Activated naive CD4-positive, alpha-beta T cell treated with anti-CD3 and anti-CD28 coated beads, Interleukin-2, amount 10 ng/mL, durations not matched to agents 7 days and 5 days (primary cell): Measurements from ENCODE around the gene ZNF516.

ENCODE experiments used
- CTCF ChIA-PET: fragments of 350-600 bp; sonication (Branson Sonifier 250); formaldehyde crosslinking; loops from one replicate; lab custom pipeline; 2021; ENCODE audit warnings: antibody characterized with exemption; lab: Charles Lee
- DNase-seq: peaks from one replicate; pipeline ENCODE4 v3.0.0-alpha.2; 2020
- H3K27ac Mint-ChIP-seq: one replicate; pipeline ENCODE4 v1.8.0; 2021; ENCODE audit warnings: mild to moderate bottlenecking, moderate library complexity, mixed read lengths
- H3K27me3 Mint-ChIP-seq: one replicate; pipeline ENCODE4 v1.8.0; 2021; ENCODE audit warnings: mild to moderate bottlenecking, mixed read lengths
- H3K36me3 Mint-ChIP-seq: one replicate; pipeline ENCODE4 v1.8.0; 2021; ENCODE audit warnings: mixed read lengths
- H3K4me1 Mint-ChIP-seq: one replicate; pipeline ENCODE4 v1.8.0; 2021; ENCODE audit warnings: mixed read lengths
- H3K4me3 Mint-ChIP-seq: one replicate; pipeline ENCODE4 v1.8.0; 2021; ENCODE audit warnings: mild to moderate bottlenecking, moderate library complexity, mixed read lengths
- H3K9me3 Mint-ChIP-seq: one replicate; pipeline ENCODE4 v1.8.0; 2021; ENCODE audit warnings: mixed read lengths

Gene ZNF516

DNA sequence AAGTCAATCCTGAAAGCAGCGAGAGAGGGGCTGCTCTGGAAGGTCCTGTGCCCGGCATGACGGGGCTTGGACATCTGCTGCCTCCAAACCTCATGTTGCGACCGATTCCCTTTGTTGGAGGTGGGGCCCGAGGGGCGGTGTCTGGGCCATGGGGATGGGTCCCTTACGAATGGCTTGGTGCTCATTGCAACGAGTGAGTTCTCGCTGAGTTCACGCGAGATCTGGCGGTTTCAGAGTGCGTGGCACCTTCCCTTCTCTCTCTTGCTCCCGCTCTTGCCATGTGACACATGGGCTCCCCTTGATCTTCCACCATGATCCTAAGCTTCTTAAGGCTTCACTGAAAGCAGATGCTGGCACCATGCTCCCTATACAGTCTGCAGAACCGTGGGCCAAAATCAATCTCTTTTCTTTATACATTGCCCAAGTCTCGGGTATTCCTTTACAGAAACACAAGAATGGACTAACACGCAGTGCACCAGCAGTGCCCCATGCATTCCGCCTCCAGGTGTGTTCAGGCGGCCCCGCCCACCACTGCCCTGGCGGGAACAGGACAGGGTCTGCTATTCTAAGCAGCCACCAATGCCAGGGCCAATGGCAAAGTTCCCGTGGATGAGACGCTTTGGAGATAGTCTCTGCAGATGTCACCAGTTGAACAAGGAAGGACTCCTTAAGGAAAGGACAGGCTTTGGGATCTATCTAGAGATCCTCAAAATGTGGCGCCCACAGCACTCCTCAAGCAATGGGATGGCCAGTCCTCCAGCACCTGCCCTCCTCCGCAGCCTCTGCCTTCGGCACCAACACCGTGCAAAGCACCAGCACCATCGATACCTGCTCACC lies 63.4 kb downstream of the ZNF516 start:
- CTCF ChIA-PET, result no interaction called here
- H3K36me3 Mint-ChIP-seq, result no peaks in the 10 kb centered on the region
- H3K4me1 Mint-ChIP-seq, result no peaks in the 10 kb centered on the region
- no peak overlapping the region for H3K27ac Mint-ChIP-seq
- no peak overlapping the region for H3K4me3 Mint-ChIP-seq
- H3K9me3 Mint-ChIP-seq, result no peaks in the 10 kb centered on the region
- H3K27me3 Mint-ChIP-seq, result no peaks in the 10 kb centered on the region
- DNase-seq, result no peak

DNA sequence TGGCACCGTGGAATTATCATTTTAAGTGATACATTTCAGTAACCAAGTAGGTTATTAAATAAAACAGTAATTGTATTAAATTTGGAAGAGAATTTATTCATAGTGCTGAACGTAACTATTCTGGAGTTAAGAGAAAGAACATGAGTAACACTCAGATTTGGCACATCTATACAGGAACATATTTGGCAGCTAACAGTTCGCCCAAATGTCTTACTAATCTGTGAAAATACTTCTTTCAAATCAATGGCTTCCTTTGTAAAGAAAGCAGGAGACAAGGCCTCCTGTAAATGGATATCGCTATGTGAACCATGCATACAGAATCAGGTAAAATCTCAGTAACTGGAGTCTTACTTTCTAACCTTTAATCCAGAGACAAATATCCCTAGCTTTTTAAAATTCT lies 64.4 kb downstream of the ZNF516 start:
- no peaks in the 10 kb centered on the region for H3K27me3 Mint-ChIP-seq
- CTCF ChIA-PET, result no interaction called here
- H3K4me3 Mint-ChIP-seq, result no peak overlapping the region
- H3K4me1 Mint-ChIP-seq, result no peaks in the 10 kb centered on the region
- H3K27ac Mint-ChIP-seq, result no peak overlapping the region
- H3K36me3 Mint-ChIP-seq, result no peaks in the 10 kb centered on the region
- H3K9me3 Mint-ChIP-seq, result no peaks in the 10 kb centered on the region
- no peak for DNase-seq

DNA sequence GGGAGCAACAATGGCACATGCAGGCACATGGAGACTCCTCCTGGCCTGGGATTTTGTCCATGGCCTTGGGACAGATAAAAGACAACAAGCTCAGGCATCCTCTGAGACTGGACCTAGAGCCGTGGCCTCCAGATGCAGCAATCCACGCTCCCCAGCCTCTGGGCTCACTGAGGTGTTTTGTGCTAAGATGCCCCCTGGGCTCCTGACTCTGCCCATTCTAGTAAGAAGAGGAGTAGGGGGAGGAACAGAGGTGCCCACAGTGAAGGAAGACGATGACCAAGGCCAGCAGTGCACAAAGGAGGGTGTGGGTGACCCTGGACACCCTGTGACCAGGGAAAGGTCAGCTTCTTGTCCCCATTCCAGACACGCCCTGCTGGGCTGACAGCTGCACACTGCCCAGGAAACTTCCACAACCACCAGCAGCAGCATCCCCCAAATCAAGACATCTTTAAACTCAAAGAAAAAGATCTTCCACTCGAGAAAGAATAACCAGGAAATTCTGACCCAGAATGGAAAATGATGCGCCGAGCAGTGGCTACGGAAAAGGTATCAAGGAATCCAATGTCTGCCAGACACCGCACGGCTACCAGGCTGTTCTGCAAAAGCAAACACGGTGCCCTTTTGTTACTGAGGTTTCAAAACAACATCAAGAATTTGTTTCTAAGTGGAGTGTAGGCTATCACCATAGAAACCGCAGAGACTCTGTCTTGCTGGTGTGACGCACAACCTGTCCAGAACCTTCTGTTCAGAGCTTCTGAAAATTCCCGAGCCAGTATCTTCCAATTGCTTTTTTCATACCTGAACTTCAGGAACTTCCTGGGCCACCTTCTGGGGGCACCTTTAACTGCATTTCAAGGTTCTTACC lies 65.5 kb downstream of the ZNF516 start:
- no peak overlapping the region for H3K4me3 Mint-ChIP-seq
- CTCF ChIA-PET, result no interaction called here
- no peak for DNase-seq

DNA sequence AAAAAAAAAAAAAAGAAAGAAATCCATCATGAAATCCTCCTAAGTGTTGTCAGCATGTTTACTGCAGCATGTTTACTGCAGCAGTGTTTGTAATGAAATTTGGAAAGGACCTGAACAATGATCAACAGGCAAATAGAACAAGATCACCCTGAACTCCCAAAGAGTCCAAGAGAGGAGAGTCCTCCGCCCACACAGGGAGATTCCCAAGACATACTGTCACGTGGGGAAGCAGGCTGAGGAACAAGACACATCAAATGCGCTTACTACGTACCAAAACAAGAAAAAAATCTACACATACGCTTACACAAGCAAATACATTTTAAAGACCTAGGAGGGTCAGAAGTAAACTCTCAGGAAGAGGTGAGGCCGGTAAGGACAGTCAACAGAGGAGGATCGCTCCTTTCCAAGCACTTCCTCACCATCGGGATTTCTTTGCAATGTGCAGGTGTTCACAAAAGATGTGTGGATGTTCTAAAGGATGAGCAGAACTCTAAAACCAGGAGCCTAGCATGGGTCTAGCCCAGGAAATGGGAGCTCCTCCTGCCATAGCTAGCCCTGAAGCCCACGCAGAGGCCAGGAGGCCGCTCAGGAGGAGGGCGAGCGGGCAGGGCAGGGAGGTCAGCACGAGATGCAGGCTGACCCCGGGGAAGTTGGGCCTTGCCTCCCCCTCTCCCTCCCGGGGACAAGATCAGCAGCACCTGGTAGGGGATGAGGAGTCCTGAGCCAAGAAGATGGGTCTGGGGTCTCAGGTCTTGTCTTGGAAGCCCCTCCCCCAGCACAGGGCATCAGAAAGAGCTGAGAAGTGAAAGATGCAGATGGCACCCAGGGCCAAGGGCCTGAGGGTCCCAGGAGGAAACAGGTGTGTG lies 66.4 kb downstream of the ZNF516 start:
- no peak overlapping the region for H3K4me3 Mint-ChIP-seq
- CTCF ChIA-PET, result no interaction called here
- no peak for DNase-seq

More for the DNA sequence above, 65.5 kb downstream of the ZNF516 start:
- Mint-ChIP-seq H3K27me3 (no peaks in the 10 kb centered on the region), H3K9me3 (no peaks in the 10 kb centered on the region), H3K36me3 (no peaks in the 10 kb centered on the region), H3K27ac (no peak overlapping the region), H3K4me1 (peaks cover 3% of the 10 kb centered on the region)

DNA sequence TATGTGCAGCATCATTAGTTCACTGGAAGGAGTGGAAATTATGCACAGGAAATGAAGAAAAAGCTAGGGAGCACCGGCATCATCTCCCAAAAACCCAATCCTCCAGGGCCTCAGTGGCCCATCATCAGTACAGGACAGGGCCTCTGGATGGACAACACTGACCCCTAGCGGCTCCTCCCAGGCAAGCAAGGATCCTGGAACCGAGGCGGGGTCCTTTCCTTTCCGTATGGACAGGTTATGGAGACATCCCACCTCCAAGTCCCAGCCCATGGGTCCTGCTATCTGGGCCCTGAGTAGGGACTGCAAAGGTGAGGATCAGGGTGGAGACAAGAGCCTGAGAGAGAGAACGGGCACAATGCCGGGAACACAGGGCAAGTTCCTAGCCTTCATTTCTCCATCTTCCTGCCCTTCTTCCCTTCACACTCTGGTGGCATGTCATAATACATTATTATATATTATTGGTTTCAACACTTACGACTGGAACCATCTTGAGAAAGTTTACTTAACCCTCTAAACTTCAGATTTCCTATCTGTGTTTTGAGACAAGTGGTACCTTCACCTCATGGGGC lies 68.2 kb downstream of the ZNF516 start:
- Mint-ChIP-seq H3K27me3 (no peaks in the 10 kb centered on the region), H3K36me3 (no peaks in the 10 kb centered on the region), H3K4me3 (no peak overlapping the region), H3K4me1 (peaks cover 3% of the 10 kb centered on the region), H3K27ac (no peak overlapping the region), H3K9me3 (no peaks in the 10 kb centered on the region)
- CTCF ChIA-PET, result no interaction called here
- no peak for DNase-seq

More for the DNA sequence above, 66.4 kb downstream of the ZNF516 start:
- H3K4me1 Mint-ChIP-seq, result peaks cover 3% of the 10 kb centered on the region
- H3K36me3 Mint-ChIP-seq, result no peaks in the 10 kb centered on the region
- no peak overlapping the region for H3K27ac Mint-ChIP-seq
- H3K9me3 Mint-ChIP-seq, result no peaks in the 10 kb centered on the region
- no peaks in the 10 kb centered on the region for H3K27me3 Mint-ChIP-seq

- Mint-ChIP-seq H3K27me3 (no peaks in the 10 kb centered on the region), H3K27ac (no peak overlapping the region), H3K9me3 (no peaks in the 10 kb centered on the region), H3K36me3 (no peaks in the 10 kb centered on the region), H3K4me3 (no peak overlapping the region), H3K4me1 (peaks cover 3% of the 10 kb centered on the region)
- CTCF ChIA-PET, result no interaction called here
- DNase-seq, result no peak
Measured at GRCh38 chr18:76425146-76426131, 69.6 kb downstream of the ZNF516 start.

- H3K4me1 Mint-ChIP-seq, result peaks cover 3% of the 10 kb centered on the region
Measured at GRCh38 chr18:76422838-76423237, 72.2 kb downstream of the ZNF516 start.

GRCh38 chr18:76422121-76422520 lies 72.9 kb downstream of the ZNF516 start:
- no peak overlapping the region for H3K27ac Mint-ChIP-seq

More at GRCh38 chr18:76422838-76423237, 72.2 kb downstream of the ZNF516 start:
- CTCF ChIA-PET, result no interaction called here
- H3K4me3 Mint-ChIP-seq, result no peak overlapping the region
- H3K27me3 Mint-ChIP-seq, result no peaks in the 10 kb centered on the region
- no peak overlapping the region for H3K27ac Mint-ChIP-seq
- H3K9me3 Mint-ChIP-seq, result peaks cover 5% of the 10 kb centered on the region
- no peak for DNase-seq
- H3K36me3 Mint-ChIP-seq, result no peaks in the 10 kb centered on the region

DNA sequence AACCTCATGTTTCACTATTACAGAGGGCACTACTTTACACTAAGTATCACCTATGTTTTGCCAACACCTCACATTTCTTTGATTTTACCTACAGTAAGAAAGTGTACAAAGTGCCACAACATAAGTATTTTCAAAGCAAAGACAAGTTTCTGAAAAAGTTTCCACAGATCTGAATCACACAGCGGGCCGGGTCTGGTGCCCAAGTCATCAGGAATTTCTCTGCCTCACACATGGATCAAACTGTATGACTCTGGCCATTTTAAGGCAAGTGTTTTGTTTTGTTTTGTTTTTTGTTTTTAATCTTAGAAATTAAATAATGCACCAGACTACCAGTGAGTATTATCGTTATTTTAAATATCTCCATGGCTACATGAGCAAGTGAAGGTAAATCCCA lies 73.4 kb downstream of the ZNF516 start:
- Mint-ChIP-seq H3K27ac (no peak overlapping the region), H3K4me3 (no peak overlapping the region), H3K9me3 (peaks cover 5% of the 10 kb centered on the region), H3K4me1 (peaks cover 3% of the 10 kb centered on the region), H3K27me3 (peaks cover 4% of the 10 kb centered on the region), H3K36me3 (no peaks in the 10 kb centered on the region)
- DNase-seq, result no peak
- CTCF ChIA-PET, result no interaction called here

More at GRCh38 chr18:76422121-76422520, 72.9 kb downstream of the ZNF516 start:
- H3K9me3 Mint-ChIP-seq, result peaks cover 5% of the 10 kb centered on the region
- no peak for DNase-seq
- CTCF ChIA-PET, result no interaction called here
- peaks cover under 1% of the 10 kb centered on the region for H3K27me3 Mint-ChIP-seq
- H3K4me3 Mint-ChIP-seq, result no peak overlapping the region
- peaks cover 3% of the 10 kb centered on the region for H3K4me1 Mint-ChIP-seq
- H3K36me3 Mint-ChIP-seq, result no peaks in the 10 kb centered on the region

DNA sequence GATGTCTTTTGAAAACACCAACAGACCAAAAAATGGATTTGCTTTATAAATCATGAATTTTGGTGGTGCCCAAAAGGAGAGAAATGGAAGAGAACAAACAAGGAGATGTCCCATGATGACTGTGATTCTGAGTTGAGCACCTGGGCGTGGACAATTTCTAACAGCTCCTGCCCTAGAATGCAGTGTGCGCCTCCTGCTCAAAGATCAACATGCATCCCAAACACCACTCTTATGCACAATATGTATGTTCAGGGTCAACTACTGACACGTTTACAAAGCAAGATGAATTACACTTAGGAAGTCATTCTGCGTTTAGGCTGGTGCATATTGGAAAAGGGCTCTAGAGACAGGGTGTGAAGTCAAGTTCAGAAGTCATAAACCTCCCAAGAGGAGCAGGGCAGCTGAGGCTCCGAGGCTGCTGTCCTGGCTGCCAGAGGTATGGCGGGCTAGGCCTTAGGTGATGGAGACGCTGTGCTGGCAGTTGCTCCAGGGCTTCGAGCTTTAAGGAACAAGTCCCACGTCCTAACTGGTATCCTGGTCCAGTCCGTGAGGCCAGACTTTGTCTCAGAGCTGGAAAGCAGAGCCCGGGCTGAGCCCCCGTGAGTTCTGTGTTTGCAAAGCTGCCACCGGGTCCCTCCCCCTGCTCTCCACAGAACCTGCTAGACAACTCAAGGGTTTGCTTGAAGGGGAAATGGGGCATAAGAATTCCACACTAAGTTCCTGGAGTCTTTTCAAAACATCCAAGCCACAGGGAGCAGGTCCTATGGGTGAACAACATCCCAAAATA lies 74.0 kb downstream of the ZNF516 start:
- Mint-ChIP-seq H3K4me1 (peaks cover 3% of the 10 kb centered on the region), H3K27ac (no peak overlapping the region), H3K4me3 (no peak overlapping the region), H3K9me3 (peaks cover 5% of the 10 kb centered on the region), H3K27me3 (peaks cover 4% of the 10 kb centered on the region), H3K36me3 (no peaks in the 10 kb centered on the region)
- CTCF ChIA-PET, result no interaction called here
- no peak for DNase-seq

GRCh38 chr18:76419811-76420210 lies 75.2 kb downstream of the ZNF516 start:
- H3K27me3 Mint-ChIP-seq, result peaks cover 4% of the 10 kb centered on the region
- DNase-seq, result no peak
- peaks cover 5% of the 10 kb centered on the region for H3K9me3 Mint-ChIP-seq
- no peaks in the 10 kb centered on the region for H3K36me3 Mint-ChIP-seq
- CTCF ChIA-PET, result no interaction called here
- no peak overlapping the region for H3K27ac Mint-ChIP-seq
- H3K4me1 Mint-ChIP-seq, result no peaks in the 10 kb centered on the region
- H3K4me3 Mint-ChIP-seq, result no peak overlapping the region

DNA sequence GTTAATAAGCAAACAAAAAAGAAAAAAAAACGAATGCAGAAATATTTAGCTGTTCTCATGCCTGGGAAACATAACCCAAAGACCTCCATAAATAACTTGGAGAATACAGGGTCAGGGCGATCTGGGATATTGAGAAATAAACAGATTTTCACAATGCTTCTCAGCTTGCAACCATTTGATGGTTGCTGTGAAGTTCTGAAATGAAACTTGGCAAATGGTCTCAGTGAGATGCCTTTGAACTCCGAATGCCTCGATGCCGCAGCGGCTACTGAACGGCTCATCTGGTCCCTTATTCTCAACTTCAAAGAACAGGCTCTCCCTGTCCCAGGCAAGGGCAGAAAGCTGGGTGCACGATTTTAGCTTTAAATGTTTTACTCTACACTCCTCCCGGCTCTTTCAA lies 78.1 kb downstream of the ZNF516 start:
- Mint-ChIP-seq H3K27me3 (peaks cover 12% of the 10 kb centered on the region), H3K27ac (no peak overlapping the region)

More for the DNA sequence above, 78.1 kb downstream of the ZNF516 start:
- Mint-ChIP-seq H3K9me3 (peaks cover 5% of the 10 kb centered on the region), H3K4me1 (no peaks in the 10 kb centered on the region), H3K4me3 (no peak overlapping the region), H3K36me3 (no peaks in the 10 kb centered on the region)
- CTCF ChIA-PET, result no interaction called here
- no peak for DNase-seq
